GM12878 (cell line): Measurements from ENCODE around the gene ROBO4. TPM values are rescaled to one million over a fixed set of nuclear protein-coding genes. Genes with fewer than 3 reads are reported as not detected.

Experiments used
- ATAC-seq: fragments of 200-7000 bp; cut with Tn5 transposase; 3 replicates; pipeline ENCODE4 v1.9.1; 2020; ENCODE audit warnings: mild to moderate bottlenecking, moderate library complexity
- BruUV-seq: library from RNA; stranded (reverse); fragments of 400-500 nt; replicated peaks from 2 replicates; lab custom pipeline; 2021; lab: Mats Ljungman, UMichigan
- CTCF ChIA-PET: fragments of 300-600 bp; sonication (Branson Sonifier 250); formaldehyde crosslinking; extraction: SDS; loops from one replicate; lab custom pipeline; 2021; ENCODE audit warnings: inconsistent platforms; lab: Yijun Ruan, JAX
- POLR2A ChIA-PET: fragments of 350-600 bp; formaldehyde crosslinking; extraction: SDS; loops from one replicate; lab custom pipeline; 2021; ENCODE audit warnings: inconsistent platforms; lab: Charles Lee
- RAD21 ChIA-PET: fragments of 300-600 bp; sonication (Branson Sonifier 250); formaldehyde crosslinking; loops from one replicate; lab custom pipeline; 2023; ENCODE audit warnings: antibody characterized with exemption; ENCODE audit not compliant: unreplicated experiment; lab: Charles Lee
- SMC1A ChIA-PET: fragments of 300-600 bp; sonication (Branson Sonifier 250); formaldehyde crosslinking; loops from one replicate; lab custom pipeline; 2023; ENCODE audit not compliant: unreplicated experiment, uncharacterized antibody; lab: Charles Lee
- DNase-seq: peaks from one replicate; pipeline ENCODE4 v3.0.0-alpha.2; 2011; ENCODE audit warnings: low read depth, low spot score
- FAIRE-seq: peaks from 3 replicates; lab custom pipeline; 2011; peaks lifted over from hg19 to GRCh38; lab: Jason Lieb, UNC
- H2AFZ ChIP-seq: 2 replicates; pipeline ENCODE4 v1.6.0; 2011; ENCODE audit warnings: low read depth, low read length, control low read depth; ENCODE audit not compliant: control insufficient read depth
- H3K27ac ChIP-seq: 2 replicates; pipeline ENCODE4 v1.5.1; 2011; ENCODE audit warnings: control low read depth; ENCODE audit not compliant: control insufficient read depth, insufficient read depth
- H3K27me3 ChIP-seq, 2 experiments: replicated peaks in 1 of 2; 2 replicates each; pipeline versions ENCODE4 v1.6.0 to v1.6.1; 2011; ENCODE audit warnings: low read length in 1 of 2; ENCODE audit not compliant: control insufficient read depth in 2 of 2, insufficient read depth in 2 of 2
- H3K36me3 ChIP-seq, 2 experiments: 2 replicates each; pipeline ENCODE4 v1.5.1; 2011; ENCODE audit warnings: low read length in 1 of 2; ENCODE audit not compliant: control insufficient read depth in 2 of 2, insufficient read depth in 2 of 2
- H3K4me1 ChIP-seq: 2 replicates; pipeline ENCODE4 v1.6.1; 2011; ENCODE audit warnings: mild to moderate bottlenecking, low read length, moderate library complexity, mixed read lengths; ENCODE audit not compliant: control insufficient read depth, insufficient read depth
- H3K4me2 ChIP-seq: 2 replicates; pipeline ENCODE4 v1.6.0; 2011; ENCODE audit warnings: control low read depth; ENCODE audit not compliant: control insufficient read depth, insufficient read depth
- H3K4me3 ChIP-seq: fragments of 200-600 bp; sonication (generic); 2 replicates; pipeline ENCODE4 v1.5.1; 2016
- H3K79me2 ChIP-seq: 2 replicates; pipeline ENCODE4 v1.6.0; 2011; ENCODE audit warnings: low read length; ENCODE audit not compliant: control insufficient read depth, insufficient read depth
- H3K9ac ChIP-seq: 2 replicates; pipeline ENCODE4 v1.8.0; 2011; ENCODE audit warnings: low read length, control low read depth, mixed read lengths; ENCODE audit not compliant: control insufficient read depth, insufficient read depth
- H3K9me3 ChIP-seq: replicated peaks from 3 replicates; pipeline ENCODE4 v1.5.1; 2011; ENCODE audit warnings: mild to moderate bottlenecking, low read length; ENCODE audit not compliant: control insufficient read depth, insufficient read depth
- H4K20me1 ChIP-seq: 2 replicates; pipeline ENCODE4 v1.6.0; 2011; ENCODE audit not compliant: control insufficient read depth, insufficient read depth
- ASH2L ChIP-seq: fragments of 300-600, 200-600 bp; sonication (generic); IDR thresholded peaks from 2 replicates; pipeline ENCODE4 v1.6.1; 2017; ENCODE audit warnings: low read depth, mild to moderate bottlenecking, borderline replicate concordance
- BHLHE40 ChIP-seq, 2 experiments: fragments of 450-650 bp in 1 of 2; IDR thresholded peaks; 2 replicates each; pipeline ENCODE4 v1.6.1; 2011 to 2017; ENCODE audit warnings: low read depth in 2 of 2, borderline replicate concordance in 1 of 2, improper control_type of control experiment in 1 of 2, low read length in 1 of 2, mild to moderate bottlenecking in 1 of 2
- BMI1 ChIP-seq: fragments of 450-650 bp; IDR thresholded peaks from 2 replicates; pipeline ENCODE4 v1.6.1; 2016; ENCODE audit warnings: mild to moderate bottlenecking, moderate library complexity, borderline replicate concordance
- FOS ChIP-seq: IDR thresholded peaks from 3 replicates; pipeline ENCODE4 v1.6.1; 2011; ENCODE audit warnings: borderline replicate concordance; ENCODE audit not compliant: insufficient read length; ENCODE audit errors: extremely low read depth
- GATAD2B ChIP-seq: fragments of 450-650 bp; conservative IDR thresholded peaks from 2 replicates; pipeline ENCODE4 v1.6.1; 2017; ENCODE audit warnings: low read depth, mild to moderate bottlenecking, moderate library complexity
- IKZF1 ChIP-seq: fragments of 450-650 bp; conservative IDR thresholded peaks from 2 replicates; pipeline ENCODE4 v1.6.1; 2017; ENCODE audit warnings: antibody characterized with exemption, mild to moderate bottlenecking
- MTA3 ChIP-seq: IDR thresholded peaks from 2 replicates; pipeline ENCODE4 v1.6.1; 2012; ENCODE audit warnings: low read length, inconsistent platforms, borderline replicate concordance
- NFXL1 ChIP-seq: fragments of 450-650 bp; IDR thresholded peaks from 2 replicates; pipeline ENCODE4 v1.6.1; 2017; ENCODE audit warnings: antibody characterized with exemption, mild to moderate bottlenecking, borderline replicate concordance
- NFYA ChIP-seq: IDR thresholded peaks from 2 replicates; pipeline ENCODE4 v1.6.1; 2011; ENCODE audit warnings: low read depth, mild to moderate bottlenecking, low read length, improper control_type of control experiment, borderline replicate concordance
- POLR2AphosphoS5 ChIP-seq: IDR thresholded peaks from 2 replicates; pipeline ENCODE4 v1.6.1; 2011; ENCODE audit warnings: mild to moderate bottlenecking, low read length, inconsistent platforms
- RFX5 ChIP-seq: IDR thresholded peaks from 2 replicates; pipeline ENCODE4 v1.6.1; 2011; ENCODE audit warnings: low read depth, low read length, improper control_type of control experiment
- SMAD1 ChIP-seq: fragments of 450-650 bp; IDR thresholded peaks from 2 replicates; pipeline ENCODE4 v1.6.1; 2018; ENCODE audit warnings: mild to moderate bottlenecking, low read depth; ENCODE audit not compliant: partially characterized antibody
- SP1 ChIP-seq: IDR thresholded peaks from one replicate; pipeline ENCODE4 v1.6.1; 2011; ENCODE audit warnings: low read depth, low read length
- SREBF2 ChIP-seq: IDR thresholded peaks from 2 replicates; pipeline ENCODE4 v1.6.1; 2012; ENCODE audit warnings: mild to moderate bottlenecking, low read length
- SRF ChIP-seq, 2 experiments: IDR thresholded peaks; 2 replicates each; pipeline ENCODE4 v1.6.1; 2011; ENCODE audit warnings: low read depth in 2 of 2, low read length in 2 of 2, mild to moderate bottlenecking in 1 of 2, moderate library complexity in 1 of 2
- ZZZ3 ChIP-seq: IDR thresholded peaks from 2 replicates; pipeline ENCODE4 v1.6.1; 2011; ENCODE audit warnings: low read depth; ENCODE audit not compliant: control insufficient read depth, insufficient read length
- WGBS: methylation state at CpG from one replicate; pipeline ENCODE4 v1.1.6; 2016; ENCODE audit warnings: low lambda C conversion rate; ENCODE audit not compliant: insufficient replicate concordance, insufficient coverage; ENCODE audit errors: missing lambda C conversion rate; 5-methylcytosine and 5-hydroxymethylcytosine counted together
- in situ Hi-C: fragments of 300-500 bp; cut with MboI; formaldehyde crosslinking; loops from 9 replicates; pipeline ENCODE4 v1.14.3; 2018; ENCODE audit warnings: mixed read lengths
- intact Hi-C: fragments of 100-400 bp; cut with micrococcal nuclease; formaldehyde crosslinking; loops from one replicate; pipeline ENCODE4 v1.14.2; 2022; ENCODE audit not compliant: unreplicated experiment
- polyA plus RNA-seq, 11 experiments: library from polyadenylated mRNA; depleted of rRNA in 4 of 11; unstranded in 6 of 11; stranded (reverse) in 5 of 11; fragments of >200 nt; fragmentation: Nextera tagmentation in 4 of 11; fragmentation: Illumina TruSeq in 1 of 11; extraction: Ambion mirVana in 4 of 11; extraction: Trizol in 1 of 11; gene quantifications; 1 replicate in 1 of 11; 2 replicates in 10 of 11; pipeline versions ENCODE4 v1.2.1 to v1.2.3, GENCODE V29; 2011 to 2016; ENCODE audit warnings: inconsistent platforms in 2 of 11, missing spikeins in 2 of 11, low read depth in 1 of 11
- total RNA-seq, 4 experiments: library from RNA; depleted of rRNA in 3 of 4; stranded (reverse); fragments of >200 nt in 3 of 4; fragmentation: Illumina TruSeq in 1 of 4; extraction: Trizol in 1 of 4; gene quantifications; 2 replicates each; pipeline versions ENCODE4 v1.2.1 to v1.2.3, GENCODE V29; 2013 to 2021
- TF ChIP-seq, protein P1 (sequence below): fragments of 450-650 bp; IDR thresholded peaks from 2 replicates; pipeline ENCODE4 v1.6.1; 2018; ENCODE audit warnings: borderline replicate concordance, mild to moderate bottlenecking; ENCODE audit not compliant: partially characterized antibody

Gene ROBO4
- total and polyA plus RNA-seq, 10 of the 15 experiments (the other 5 are each of a cell fraction or from before 2014, with no cell fraction given), result not detected

GRCh38 chr11:124892750-124893454 lies 4.8 kb downstream of the ROBO4 start:
- in situ Hi-C loops (no loop called here), intact Hi-C loops (no loop called here)
- RAD21 ChIA-PET, result no interaction called here
- Histone ChIP-seq H2AFZ (no peak overlapping the region), H3K27ac (no peak overlapping the region), H3K4me3 (no peak overlapping the region), H3K27me3 (peaks cover 0 to 3% of the 10 kb centered on the region in 2 experiments; a peak in 2 of 4 replicates), H3K79me2 (no peaks in the 10 kb centered on the region), H3K9me3 (no peaks in the 10 kb centered on the region), H3K4me1 (no peaks in the 10 kb centered on the region), H3K9ac (no peak overlapping the region), H3K36me3 (no peaks in the 10 kb centered on the region), H3K4me2 (no peak overlapping the region), H4K20me1 (no peaks in the 10 kb centered on the region)
- CTCF ChIA-PET, result no interaction called here
- ATAC-seq (no peak), DNase-seq (no peak), FAIRE-seq (no peak)
- WGBS, result 39% methylated on average over 9 of the region's 9 CpGs
- no TSS peak for BruUV-seq
- TF ChIP-seq IKZF1 (no peak), GATAD2B (no peak), POLR2AphosphoS5 (no peak), BMI1 (no peak), FOS (no peak), SREBF2 (no peak), MTA3 (no peak), NFYA (no peak), RFX5 (no peak), SMAD1 (no peak), SP1 (no peak), BHLHE40 (IDR thresholded peaks at IDR 0.05; ENCODE audit: borderline replicate concordance in 1 of 2, low read depth in 2 of 2, low read length in 1 of 2) (no peak), ZZZ3 (no peak), NFXL1 (no peak), ASH2L (no peak), SRF (IDR thresholded peaks at IDR 0.05; ENCODE audit: low read depth in 2 of 2, low read length in 2 of 2) (no peak)
- TF ChIP-seq, protein P1, sequence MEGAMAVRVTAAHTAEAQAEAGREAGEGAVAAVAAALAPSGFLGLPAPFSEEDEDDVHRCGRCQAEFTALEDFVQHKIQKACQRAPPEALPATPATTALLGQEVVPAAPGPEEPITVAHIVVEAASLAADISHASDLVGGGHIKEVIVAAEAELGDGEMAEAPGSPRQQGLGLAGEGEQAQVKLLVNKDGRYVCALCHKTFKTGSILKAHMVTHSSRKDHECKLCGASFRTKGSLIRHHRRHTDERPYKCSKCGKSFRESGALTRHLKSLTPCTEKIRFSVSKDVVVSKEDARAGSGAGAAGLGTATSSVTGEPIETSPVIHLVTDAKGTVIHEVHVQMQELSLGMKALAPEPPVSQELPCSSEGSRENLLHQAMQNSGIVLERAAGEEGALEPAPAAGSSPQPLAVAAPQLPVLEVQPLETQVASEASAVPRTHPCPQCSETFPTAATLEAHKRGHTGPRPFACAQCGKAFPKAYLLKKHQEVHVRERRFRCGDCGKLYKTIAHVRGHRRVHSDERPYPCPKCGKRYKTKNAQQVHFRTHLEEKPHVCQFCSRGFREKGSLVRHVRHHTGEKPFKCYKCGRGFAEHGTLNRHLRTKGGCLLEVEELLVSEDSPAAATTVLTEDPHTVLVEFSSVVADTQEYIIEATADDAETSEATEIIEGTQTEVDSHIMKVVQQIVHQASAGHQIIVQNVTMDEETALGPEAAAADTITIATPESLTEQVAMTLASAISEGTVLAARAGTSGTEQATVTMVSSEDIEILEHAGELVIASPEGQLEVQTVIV, result no peak
- SMC1A ChIA-PET, result interaction anchor here (1.0 to 1.3 kb wide), 2 partner anchors 231 to 453 kb away, joined by 3 to 4 read pairs; no protein-coding TSS in a partner anchor
- POLR2A ChIA-PET, result no interaction called here
